HG02623 (cell line): ENCODE results near the gene HOXD13.

Experiments
- ATAC-seq: cut with Tn5 transposase; IDR thresholded peaks from one replicate; pipeline ENCODE4 v1.9.1; 2021; ENCODE audit warnings: moderate library complexity; ENCODE audit not compliant: unreplicated experiment

The HOXD13 gene

DNA sequence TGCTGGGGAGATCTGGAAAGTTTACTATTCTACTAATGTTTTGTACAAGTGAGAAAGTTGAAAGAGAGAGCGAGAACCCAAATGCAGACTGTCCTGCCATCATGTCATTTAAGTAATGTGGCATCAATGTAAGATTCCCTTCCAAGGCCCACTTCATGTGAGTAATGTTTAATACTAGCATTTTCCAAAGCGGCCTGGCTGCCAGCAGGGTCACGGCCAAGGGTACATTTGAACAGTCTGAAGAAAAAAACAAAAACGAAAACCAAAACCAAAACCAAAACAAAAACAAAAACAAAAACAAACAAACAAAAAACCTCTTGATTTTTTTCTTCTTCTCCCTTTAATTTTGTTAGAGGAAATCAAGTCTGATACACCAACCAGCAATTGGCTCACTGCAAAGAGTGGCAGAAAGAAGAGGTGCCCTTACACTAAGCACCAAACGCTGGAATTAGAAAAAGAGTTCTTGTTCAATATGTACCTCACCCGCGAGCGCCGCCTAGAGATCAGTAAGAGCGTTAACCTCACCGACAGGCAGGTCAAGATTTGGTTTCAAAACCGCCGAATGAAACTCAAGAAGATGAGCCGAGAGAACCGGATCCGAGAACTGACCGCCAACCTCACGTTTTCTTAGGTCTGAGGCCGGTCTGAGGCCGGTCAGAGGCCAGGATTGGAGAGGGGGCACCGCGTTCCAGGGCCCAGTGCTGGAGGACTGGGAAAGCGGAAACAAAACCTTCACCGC lies 26.2 kb downstream of the HOXD13 start:
- no peak for ATAC-seq

- no peak for ATAC-seq
These were observed 28.1 kb downstream of the HOXD13 start for GRCh38 chr2:176120364-176121189.

DNA sequence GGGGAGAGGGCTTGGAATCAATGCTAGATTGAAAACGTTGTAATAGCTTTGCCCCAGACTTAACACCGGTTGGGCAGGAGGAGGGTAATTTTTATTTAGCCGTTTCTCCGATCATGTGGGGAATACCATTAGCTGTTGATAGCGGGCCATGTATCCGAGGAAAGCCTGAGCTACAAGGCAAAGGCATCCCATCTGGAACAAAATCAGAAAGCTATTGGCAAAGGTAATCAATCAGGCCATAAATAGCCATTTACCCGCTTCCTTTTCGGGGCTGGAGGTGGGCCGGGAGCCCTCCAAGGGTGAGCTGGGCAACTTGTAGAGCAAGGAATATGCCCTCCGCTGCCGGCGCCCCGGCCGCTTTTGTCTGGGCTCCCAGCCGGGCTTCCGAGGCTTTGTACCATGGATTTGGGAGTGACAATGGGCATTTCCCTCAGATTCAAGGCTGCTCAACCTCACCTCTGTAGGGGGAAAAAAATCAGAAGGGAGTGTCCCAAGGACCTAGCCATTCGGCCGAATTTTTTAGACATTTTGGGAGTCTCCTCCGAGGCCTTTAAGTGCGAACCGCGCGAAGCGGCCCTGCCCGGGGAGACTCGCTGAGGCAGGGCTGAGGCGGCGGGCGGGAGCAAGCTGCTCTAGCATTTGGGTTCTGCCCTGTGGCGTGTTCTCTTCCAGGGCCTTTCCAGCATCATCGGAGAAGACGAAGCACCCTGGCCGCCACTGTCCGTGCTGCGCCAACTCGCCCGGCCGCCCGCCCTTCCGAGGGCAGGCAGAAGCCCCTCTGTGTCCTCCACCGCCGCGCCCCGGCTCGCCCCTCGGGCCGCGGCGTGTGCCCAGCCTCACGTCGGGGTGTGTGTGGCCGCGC lies 28.9 kb downstream of the HOXD13 start:
- no peak for ATAC-seq

GRCh38 chr2:176122052-176122682 lies 29.6 kb downstream of the HOXD13 start:
- ATAC-seq = no peak

- no peak for ATAC-seq
These were observed 30.3 kb downstream of the HOXD13 start, which contains the start of gene HOXD9 for GRCh38 chr2:176122683-176123410. HOXD9 (plus strand) TSS chr2:176122719; CDS start chr2:176122769, 50 bp downstream.

- ATAC-seq = no peak
These were observed 31.0 kb downstream of the HOXD13 start for GRCh38 chr2:176123411-176124109.

GRCh38 chr2:176124110-176124946 lies 31.8 kb downstream of the HOXD13 start:
- ATAC-seq = no peak

DNA sequence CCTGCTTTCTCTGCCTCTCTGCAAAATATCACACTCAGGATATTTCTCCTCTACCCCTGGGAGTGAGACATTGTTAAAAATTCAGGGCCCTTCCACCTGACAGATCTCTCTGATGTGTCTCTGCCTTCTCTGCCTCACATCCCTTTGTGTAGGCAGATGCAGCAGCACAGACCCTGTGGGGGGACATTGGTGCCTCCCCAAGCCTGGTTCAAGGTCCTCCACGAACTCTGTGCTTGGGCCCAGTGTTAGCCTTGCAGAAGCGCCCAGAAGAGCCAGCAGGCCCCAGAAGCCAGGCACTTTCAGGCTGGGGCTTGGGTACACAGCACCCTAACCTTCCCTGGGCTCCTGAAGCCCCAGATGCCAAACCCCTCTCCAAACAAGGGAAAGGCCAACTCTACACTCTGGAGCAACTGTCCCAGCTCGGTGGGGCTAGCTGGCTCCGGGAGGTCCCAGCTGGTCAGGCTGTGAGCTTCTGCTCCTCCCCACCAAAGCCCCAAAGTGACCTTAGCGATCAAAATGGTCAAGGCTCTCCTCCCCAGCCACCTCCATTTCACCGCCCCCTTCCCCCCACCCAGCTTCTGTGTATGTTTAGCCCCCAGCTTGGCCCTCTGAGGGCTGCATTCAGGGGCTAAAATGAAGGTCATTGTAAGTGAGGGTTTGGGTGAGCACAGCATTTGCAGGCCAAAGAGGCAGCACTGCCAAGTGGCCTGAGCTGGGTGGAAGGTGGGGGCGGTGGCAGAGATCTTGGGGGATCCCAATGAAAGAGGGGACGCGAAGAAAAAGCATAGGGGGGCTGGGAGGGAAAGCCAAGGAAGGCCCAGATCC lies 32.6 kb downstream of the HOXD13 start:
- ATAC-seq = no peak

DNA sequence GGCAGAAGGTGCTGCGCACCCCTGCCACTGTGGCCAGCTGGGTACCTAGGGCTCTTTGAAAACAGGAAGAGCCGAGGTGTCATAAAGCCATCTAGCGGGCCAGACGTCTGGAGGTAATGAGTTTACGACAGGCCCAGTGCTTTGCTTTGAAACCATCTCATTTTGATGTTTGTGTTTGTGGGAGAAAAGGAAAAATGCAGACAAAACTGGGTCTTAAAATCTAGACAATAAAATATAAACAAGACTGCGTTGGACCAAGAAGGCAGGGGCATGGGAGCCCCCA lies 33.2 kb downstream of the HOXD13 start:
- no peak for ATAC-seq

DNA sequence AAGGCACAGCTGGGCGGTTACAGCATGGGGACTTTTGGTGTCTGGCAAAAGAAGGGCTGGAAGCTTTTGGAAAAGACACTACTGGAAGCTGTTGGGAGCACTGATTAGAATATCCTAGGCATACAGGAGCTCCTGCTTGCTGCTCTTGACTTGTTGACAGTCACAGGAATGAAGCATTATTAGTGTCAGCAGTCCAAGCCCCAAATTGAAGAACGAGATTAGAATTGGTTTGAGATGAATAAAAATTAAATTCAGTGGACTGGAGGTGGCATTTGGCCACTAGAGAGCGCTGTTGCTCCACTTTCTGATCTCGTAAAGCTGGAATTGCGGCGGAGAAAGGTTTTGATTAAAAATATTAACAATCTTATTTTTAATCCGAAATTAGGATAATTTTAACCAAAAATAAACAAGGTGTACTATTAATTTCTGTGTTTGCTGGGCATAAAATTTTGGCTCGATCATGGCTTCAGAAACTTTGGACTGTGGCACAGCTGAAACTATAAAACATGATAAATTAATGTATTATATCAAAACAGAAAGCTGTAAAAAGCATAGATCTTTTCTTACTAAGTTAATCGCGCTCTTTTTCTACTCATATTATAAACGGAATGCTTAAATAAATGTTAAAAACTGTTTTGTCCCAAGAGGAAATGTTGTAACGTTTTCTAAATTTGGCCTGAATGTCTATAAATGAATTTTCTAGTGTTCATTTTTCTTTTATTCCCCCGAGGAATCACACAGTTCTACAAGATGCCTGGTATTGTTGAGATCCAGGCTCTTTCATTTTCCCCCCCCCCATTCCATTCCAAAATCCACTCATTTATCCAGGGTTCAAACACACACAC lies 34.6 kb downstream of the HOXD13 start:
- no peak for ATAC-seq

DNA sequence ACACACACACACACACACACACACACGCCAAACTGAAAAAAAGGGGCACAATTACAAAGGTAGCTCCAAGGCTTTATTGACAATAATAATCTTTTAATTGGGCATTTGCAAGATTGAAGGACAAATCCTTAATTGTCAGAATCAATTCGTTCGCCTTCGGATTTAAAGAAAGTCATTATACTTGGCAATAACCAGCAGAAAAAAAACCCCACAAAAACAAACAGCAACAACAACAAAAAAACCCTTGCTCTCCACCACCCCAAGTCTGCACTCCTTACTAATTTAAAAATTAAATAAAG lies 35.2 kb downstream of the HOXD13 start:
- ATAC-seq = no peak

GRCh38 chr2:176128172-176128981 lies 35.9 kb downstream of the HOXD13 start:
- no peak for ATAC-seq

DNA sequence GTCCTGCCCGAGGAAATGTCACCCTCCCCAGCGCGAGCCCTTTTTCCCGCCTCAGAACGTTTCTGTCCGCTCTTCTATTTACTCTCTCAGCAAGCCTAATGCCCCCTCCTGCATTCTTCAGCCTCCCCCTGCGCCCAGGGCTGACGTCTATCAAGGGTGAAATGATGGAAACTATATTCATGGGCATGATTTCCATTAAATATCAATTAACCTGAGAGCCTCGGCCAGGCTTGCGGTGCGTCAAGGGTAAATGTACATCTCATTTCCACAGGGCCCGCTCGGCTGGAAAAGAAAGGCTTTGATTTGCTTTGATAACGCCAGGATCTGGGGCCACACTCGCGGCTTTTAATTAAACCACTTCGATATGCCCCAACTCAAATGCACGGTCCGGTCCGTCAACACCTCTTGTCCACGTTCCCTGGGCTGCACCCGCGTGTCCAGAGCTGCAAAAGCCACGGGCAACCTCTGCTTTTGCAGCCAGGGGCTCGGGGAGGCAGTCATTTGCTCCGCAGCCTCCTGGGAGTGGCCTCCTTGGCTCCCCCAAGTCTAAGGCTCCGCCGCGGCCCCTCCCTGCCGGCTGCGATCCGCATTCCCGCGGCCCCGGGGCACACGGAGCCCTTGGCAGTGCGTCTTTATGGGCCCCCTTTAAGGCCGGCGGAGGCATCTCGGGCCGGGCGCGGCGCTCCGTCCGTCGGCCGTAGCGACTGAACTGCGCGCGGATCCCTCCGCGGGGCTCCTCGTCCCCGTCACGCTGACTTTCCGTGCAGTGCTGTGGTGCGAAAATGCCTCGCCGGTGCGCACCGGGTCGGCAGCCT lies 36.7 kb downstream of the HOXD13 start, which contains the start of gene HOXD8:
Gene HOXD8 (plus strand): TSS at position 724 of the 815 bp plus-strand sequence. CDS start 662 bp downstream, outside the sequence.
- ATAC-seq = no peak

GRCh38 chr2:176129813-176130146 lies 37.3 kb downstream of the HOXD13 start:
- no peak for ATAC-seq

- ATAC-seq = no peak
These were observed 37.8 kb downstream of the HOXD13 start for GRCh38 chr2:176130147-176130956.
